Measurements from ENCODE around the gene OR1J4.

DNA sequence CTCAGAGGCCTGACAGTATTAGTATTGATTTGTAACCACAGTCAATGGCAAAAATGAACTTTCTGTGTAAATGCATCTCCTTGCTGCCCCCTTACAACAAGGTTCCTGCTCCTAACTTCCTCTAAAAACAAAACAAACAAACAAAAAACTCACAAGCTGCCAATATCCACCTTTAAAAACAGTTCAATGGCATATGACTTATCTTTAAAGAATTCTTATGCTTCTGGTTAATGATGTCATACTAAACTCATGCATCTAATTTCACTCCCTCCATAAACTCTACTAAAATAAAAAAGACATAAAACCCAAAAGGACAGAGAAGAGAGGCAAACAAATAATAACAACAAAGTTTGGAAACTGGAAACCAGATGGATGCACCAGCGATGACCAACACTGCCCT lies 17.2 kb downstream of the OR1J4 start:
- TF ChIP-seq ARNT (IDR thresholded peaks at IDR 0.05) (no peak), ZNF384 (IDR thresholded peaks at IDR 0.05) (no peak), TARDBP (IDR thresholded peaks at IDR 0.05) (no peak), FOXA1 (IDR thresholded peaks at IDR 0.05) (no peak), FOXM1 (IDR thresholded peaks at IDR 0.05; ENCODE audit: borderline replicate concordance) (no peak)
